Measurements from ENCODE around the gene BCL2L1.

The BCL2L1 gene

DNA sequence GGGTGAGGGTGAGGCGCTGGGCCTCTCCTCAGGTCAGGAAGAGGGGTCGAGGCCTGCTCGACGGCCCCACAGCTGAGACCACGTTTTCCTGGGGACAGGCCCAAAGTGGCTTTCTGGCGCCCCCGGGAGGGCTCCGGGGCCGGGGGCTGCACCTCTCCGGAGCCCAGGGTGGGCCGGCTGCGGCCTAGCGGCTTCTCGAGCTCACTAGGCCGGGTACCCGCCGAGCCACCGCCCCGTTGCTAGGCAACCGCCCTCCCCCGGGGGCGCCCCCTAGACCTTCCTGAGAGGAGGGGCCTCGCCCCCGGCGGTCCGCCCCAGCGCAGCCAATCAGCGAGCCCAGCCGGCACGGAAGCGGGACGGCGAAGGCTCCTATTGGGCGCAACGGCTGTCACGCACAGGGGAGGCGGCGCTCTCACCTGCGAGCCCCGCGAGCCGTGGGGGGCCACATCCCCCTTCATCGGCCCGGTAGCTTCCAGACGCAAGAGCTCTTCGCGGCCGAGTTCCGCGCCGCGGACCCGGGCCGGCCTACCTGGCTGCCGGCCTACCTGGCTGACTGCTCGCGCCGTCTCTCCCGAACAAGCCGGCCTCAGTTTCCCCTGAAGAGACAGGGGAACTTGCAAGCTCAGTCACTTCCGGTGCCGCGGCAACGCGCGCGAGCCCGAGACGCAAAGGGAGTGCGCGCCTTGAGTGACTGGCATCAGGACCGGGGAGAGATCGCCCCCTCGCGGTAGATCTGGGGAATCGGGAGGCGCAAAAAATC is 831 bp upstream of the BCL2L1 start:
- DNase-seq, result peak; percentile 97

DNA sequence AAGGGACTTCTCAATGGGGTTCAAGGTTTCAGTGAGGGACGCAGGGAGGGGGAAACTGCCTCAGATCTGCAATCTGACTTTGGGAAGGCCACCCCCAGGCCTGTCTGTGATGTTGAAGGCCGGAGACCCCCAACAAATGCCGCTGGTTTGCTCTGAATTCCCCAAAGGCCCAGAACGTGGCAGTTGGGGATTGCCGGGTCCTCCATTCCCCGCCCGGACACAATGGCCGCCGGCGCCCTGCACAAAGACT is 326 bp upstream of the BCL2L1 start:
- no peak for DNase-seq

DNA sequence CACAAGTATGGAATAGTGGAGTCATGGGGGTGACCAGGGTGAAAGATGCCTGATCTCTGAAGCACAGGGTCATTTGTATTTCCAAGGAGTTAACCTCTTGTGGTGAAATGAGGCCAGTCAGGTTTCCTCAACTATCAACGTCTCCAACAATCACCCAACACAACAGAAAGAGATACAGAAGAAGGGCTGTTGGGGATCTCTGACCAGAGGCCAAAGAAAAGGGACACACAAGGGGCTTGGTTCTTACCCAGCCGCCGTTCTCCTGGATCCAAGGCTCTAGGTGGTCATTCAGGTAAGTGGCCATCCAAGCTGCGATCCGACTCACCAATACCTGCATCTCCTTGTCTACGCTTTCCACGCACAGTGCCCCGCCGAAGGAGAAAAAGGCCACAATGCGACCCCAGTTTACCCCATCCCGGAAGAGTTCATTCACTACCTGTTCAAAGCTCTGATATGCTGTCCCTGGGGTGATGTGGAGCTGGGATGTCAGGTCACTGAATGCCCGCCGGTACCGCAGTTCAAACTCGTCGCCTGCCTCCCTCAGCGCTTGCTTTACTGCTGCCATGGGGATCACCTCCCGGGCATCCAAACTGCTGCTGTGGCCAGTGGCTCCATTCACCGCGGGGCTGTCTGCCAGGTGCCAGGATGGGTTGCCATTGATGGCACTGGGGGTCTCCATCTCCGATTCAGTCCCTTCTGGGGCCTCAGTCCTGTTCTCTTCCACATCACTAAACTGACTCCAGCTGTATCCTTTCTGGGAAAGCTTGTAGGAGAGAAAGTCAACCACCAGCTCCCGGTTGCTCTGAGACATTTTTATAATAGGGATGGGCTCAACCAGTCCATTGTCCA is 1.0 kb downstream of the BCL2L1 start:
- no peak for DNase-seq

- DNase-seq, result no peak
These were observed 1.9 kb downstream of the BCL2L1 start for GRCh38 chr20:31720486-31721407.

GRCh38 chr20:31719644-31720485 is 2.8 kb downstream of the BCL2L1 start:
- no peak for DNase-seq

- DNase-seq, result no peak
These were observed 3.6 kb downstream of the BCL2L1 start for GRCh38 chr20:31718952-31719643.

DNA sequence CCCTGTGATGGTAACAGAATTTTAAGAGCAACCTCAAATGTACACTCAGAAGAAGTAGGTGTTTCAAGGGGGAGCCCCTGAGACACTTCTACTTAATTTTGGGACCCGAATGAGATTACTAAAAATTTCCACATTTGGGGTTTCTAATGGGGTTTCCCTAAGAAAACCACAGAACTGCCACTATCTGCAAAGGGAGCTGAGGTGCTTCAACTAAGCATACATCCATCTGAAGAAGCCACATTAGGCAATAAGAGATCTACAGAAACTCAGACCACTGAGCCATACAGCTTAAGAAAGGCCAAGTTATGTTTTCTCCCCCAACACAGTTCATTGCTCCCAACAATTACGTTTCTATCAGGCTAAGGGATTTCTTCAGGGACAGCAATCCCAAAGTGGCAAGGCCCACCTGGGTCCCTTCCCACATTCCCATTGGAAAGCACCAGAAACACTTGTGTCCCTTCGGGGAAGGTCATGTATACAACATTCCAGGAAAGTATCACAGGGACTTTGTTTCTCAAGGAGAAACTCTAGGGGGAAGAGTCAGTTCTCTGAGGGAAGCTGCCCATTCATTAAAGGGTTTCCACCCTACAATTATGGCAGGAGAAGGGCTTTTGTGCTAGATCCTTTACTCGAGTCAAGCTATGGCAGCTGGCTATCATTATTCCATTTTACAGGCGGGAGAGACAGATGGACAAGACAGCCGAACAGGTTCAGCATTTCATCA is 5.0 kb downstream of the BCL2L1 start:
- DNase-seq, result no peak

DNA sequence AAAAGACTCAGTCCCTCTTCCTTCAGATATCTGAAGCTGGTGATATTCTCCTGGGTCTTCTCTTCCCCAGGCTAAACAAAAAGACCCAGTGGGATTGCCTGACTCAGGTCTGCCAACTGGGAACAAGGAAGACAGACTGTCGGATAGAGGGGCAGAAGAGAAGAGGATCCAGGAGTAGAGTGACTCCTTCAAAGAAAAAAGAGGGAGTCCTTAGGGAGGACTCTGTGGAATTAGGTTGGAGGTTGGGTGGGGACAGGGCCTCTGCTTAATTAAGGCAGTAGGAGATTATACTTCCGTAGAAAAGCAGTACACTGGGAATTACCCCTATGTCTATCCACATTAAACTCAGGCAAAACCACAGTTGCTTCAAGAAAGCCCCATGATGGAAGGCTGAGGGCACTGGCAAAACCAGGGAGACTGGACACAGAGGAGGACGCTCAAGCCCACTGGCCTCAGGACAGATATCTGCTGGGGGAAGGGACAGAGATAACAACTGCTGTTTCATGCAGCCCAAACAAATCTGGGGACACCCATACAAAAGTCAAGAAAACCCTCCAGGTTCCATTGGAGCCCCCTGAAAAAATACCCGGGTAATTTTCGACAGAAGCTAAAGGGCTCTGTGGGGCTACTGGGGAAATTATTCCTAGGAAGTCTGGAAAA is 5.7 kb downstream of the BCL2L1 start:
- DNase-seq, result no peak

GRCh38 chr20:31716351-31716750 is 6.3 kb downstream of the BCL2L1 start:
- DNase-seq, result no peak

- no peak for DNase-seq
These were observed 6.9 kb downstream of the BCL2L1 start for GRCh38 chr20:31715766-31716165.

- DNase-seq, result no peak
These were observed 9.1 kb downstream of the BCL2L1 start for GRCh38 chr20:31713312-31714273.

- DNase-seq, result no peak
These were observed 9.9 kb downstream of the BCL2L1 start for GRCh38 chr20:31712564-31713311.

DNA sequence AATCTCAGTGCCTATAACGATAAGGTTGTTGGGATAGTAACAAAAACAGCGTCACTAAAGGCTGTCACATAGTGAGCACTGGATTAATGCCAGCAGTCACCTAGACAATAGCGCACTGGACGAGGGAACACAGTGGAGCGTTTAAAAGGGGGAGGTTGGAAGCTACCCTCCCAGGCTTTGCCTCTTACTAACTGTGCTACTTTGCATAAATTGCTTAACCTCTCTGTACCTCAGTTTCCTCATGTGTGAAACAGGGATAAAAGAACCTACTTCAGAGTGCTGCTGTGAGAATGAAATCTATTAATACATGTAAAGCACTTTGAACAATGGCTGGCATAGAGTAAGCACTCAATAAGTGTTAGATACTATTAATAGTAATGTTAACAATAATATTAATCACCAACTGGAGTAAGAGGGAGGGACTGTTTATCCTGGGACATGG is 10.5 kb downstream of the BCL2L1 start:
- no peak for DNase-seq

DNA sequence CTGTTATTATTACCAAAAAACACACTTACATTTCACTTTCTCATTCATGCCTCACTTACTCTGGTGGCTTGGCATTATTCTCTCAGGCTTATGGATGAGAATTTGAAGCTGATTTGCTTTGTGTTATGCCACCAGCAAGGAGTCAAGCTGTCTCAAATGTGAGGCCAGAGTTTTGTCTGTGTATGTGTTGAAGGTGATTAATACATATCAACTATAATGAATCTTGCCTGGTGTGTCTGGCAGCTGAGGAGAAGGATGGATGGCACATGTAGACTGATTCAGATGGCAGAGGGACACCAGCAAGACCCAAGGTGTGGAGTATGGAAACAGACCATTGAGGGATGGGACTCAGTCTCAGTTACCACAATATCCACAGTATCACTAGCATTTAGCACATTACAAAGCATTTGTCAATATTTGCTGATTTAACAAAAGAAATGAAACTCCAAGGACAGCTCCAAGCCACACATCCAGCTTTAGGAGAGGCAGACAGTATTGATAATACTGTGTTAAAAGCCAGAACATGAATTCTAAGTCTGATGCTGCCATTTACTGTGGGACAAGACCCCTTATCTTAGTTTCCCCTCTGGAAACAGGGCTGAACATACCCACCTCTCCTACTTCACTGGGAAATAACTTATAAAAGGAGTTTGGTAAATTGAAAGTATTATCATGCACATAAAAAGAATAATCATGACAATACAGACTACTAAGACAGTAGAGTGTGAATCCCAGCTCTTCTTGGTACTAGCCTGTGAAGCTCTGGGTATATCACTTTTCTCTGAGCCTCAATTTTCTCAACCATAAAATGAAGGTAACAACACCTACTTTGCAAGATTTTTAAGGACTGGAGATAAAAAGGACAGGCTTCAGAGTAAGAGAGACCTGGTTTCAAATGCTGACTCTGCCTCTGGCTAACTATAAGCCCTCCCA is 11.2 kb downstream of the BCL2L1 start:
- no peak for DNase-seq

- no peak for DNase-seq
These were observed 12.1 kb downstream of the BCL2L1 start for GRCh38 chr20:31710423-31711108.

DNA sequence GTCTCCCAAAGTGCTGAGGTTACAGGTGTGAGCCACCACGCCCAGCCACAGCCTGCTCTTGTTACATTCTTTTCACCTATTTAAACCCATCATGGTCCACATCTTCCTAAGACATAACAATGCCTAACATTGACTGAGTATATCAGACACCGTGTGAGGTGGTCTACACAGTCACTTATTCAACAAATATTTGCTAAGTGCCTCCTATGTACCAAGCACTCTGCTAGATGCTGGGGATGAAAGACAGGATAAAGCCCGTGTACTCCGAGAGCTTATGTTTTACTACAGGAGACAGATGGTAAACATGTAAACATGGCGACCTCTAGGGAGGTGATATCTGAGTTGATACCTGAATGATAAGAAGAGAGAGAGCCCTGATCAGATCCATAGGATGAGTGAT is 12.7 kb downstream of the BCL2L1 start:
- no peak for DNase-seq
